DOHH2 (cell line): ENCODE results near the gene JMJD8.

ENCODE experiments used
- H3F3A ChIP-seq: fragments of 200-600 bp; sonication (generic), shearing (Covaris generic); 2 replicates; pipeline ENCODE4 v1.6.0; 2016; ENCODE audit warnings: antibody characterized with exemption, mild to moderate bottlenecking; ENCODE audit not compliant: control insufficient read depth, insufficient read depth
- H3K27ac ChIP-seq: fragments of 200-600 bp; sonication (generic); 2 replicates; pipeline ENCODE4 v1.5.1; 2014; ENCODE audit warnings: low read depth, mild to moderate bottlenecking, low read length, moderate library complexity
- H3K27me3 ChIP-seq: fragments of 200-600 bp; sonication (generic); 2 replicates; pipeline ENCODE4 v1.6.1; 2014; ENCODE audit warnings: mild to moderate bottlenecking, low read length, mixed read lengths; ENCODE audit not compliant: control insufficient read depth
- H3K36me3 ChIP-seq: fragments of 200-600 bp; sonication (generic); 2 replicates; pipeline ENCODE4 v1.6.1; 2014; ENCODE audit warnings: mild to moderate bottlenecking, low read length, moderate library complexity, mixed read lengths; ENCODE audit not compliant: control insufficient read depth
- H3K4me1 ChIP-seq: fragments of 200-600 bp; sonication (generic); 2 replicates; pipeline ENCODE4 v1.6.1; 2014; ENCODE audit warnings: mild to moderate bottlenecking, low read length, mixed read lengths; ENCODE audit not compliant: control insufficient read depth
- H3K4me2 ChIP-seq: fragments of 200-600 bp; sonication (generic); 2 replicates; pipeline ENCODE4 v1.6.0; 2014; ENCODE audit warnings: mild to moderate bottlenecking, low read length, moderate library complexity
- H3K4me3 ChIP-seq: fragments of 200-600 bp; sonication (generic); 2 replicates; pipeline ENCODE4 v1.5.1; 2014; ENCODE audit warnings: mild to moderate bottlenecking, low read length, mixed read lengths
- H3K79me2 ChIP-seq: fragments of 200-600 bp; sonication (generic); 2 replicates; pipeline ENCODE4 v1.6.1; 2014; ENCODE audit warnings: mild to moderate bottlenecking, low read length, mixed read lengths; ENCODE audit not compliant: control insufficient read depth
- H3K9me2 ChIP-seq: fragments of 200-600 bp; sonication (generic); replicated peaks from 2 replicates; pipeline ENCODE4 v1.6.1; 2014; ENCODE audit warnings: mild to moderate bottlenecking, low read length, mixed read lengths; ENCODE audit not compliant: control insufficient read depth
- H3K9me3 ChIP-seq: fragments of 200-600 bp; sonication (generic); 2 replicates; pipeline ENCODE4 v1.6.1; 2014; ENCODE audit warnings: antibody characterized with exemption, low read length, mixed read lengths; ENCODE audit not compliant: control insufficient read depth, insufficient read depth
- H4K20me1 ChIP-seq: fragments of 200-600 bp; sonication (generic); 2 replicates; pipeline ENCODE4 v1.6.0; 2014; ENCODE audit warnings: low read depth, mild to moderate bottlenecking, antibody characterized with exemption, low read length, moderate library complexity; ENCODE audit not compliant: control insufficient read depth, insufficient read depth
- CTCF ChIP-seq: fragments of 200-600 bp; sonication (generic); IDR thresholded peaks from one replicate; pipeline ENCODE4 v1.5.1; 2014; ENCODE audit warnings: antibody characterized with exemption, mild to moderate bottlenecking, low read depth, low read length; ENCODE audit not compliant: poor library complexity, severe bottlenecking
- EZH2phosphoT487 ChIP-seq: fragments of 200-600 bp; sonication (generic); IDR thresholded peaks from 2 replicates; pipeline ENCODE4 v1.6.1; 2017; ENCODE audit warnings: borderline replicate concordance, mild to moderate bottlenecking, antibody characterized with exemption, low read length, moderate library complexity, mixed read lengths

The JMJD8 gene

GRCh38 chr16:654034-654433 is 30.1 kb downstream of the JMJD8 start:
- peaks cover 12% of the 10 kb centered on the region for H3K4me1 ChIP-seq
- no peaks in the 10 kb centered on the region for H3K9me3 ChIP-seq
- TF ChIP-seq EZH2phosphoT487 = no peak
- no peak for TF ChIP-seq CTCF
- peaks cover 19% of the 10 kb centered on the region for H3K79me2 ChIP-seq
- peaks cover 65% of the 10 kb centered on the region for H3K36me3 ChIP-seq
- no peak overlapping the region for H3K27ac ChIP-seq
- no peak overlapping the region for H3K4me3 ChIP-seq
- H3F3A ChIP-seq = no peaks in the 10 kb centered on the region
- H3K27me3 ChIP-seq = no peaks in the 10 kb centered on the region
- no peaks in the 10 kb centered on the region for H3K9me2 ChIP-seq
- no peaks in the 10 kb centered on the region for H4K20me1 ChIP-seq
- no peak overlapping the region for H3K4me2 ChIP-seq

GRCh38 chr16:652454-653305 is 31.5 kb downstream of the JMJD8 start:
- peaks cover 24% of the 10 kb centered on the region for H3K4me1 ChIP-seq
- peaks cover 31% of the 10 kb centered on the region for H3K79me2 ChIP-seq
- H3K36me3 ChIP-seq = peaks cover 61% of the 10 kb centered on the region
- no peak overlapping the region for H3K27ac ChIP-seq
- no peak overlapping the region for H3K4me2 ChIP-seq
- no peaks in the 10 kb centered on the region for H3K9me2 ChIP-seq
- TF ChIP-seq EZH2phosphoT487 (no peak), CTCF (no peak)
- H3K9me3 ChIP-seq = no peaks in the 10 kb centered on the region
- H4K20me1 ChIP-seq = no peaks in the 10 kb centered on the region
- H3F3A ChIP-seq = peaks cover 5% of the 10 kb centered on the region
- H3K27me3 ChIP-seq = no peaks in the 10 kb centered on the region
- H3K4me3 ChIP-seq = no peak overlapping the region

GRCh38 chr16:651844-652243 is 32.3 kb downstream of the JMJD8 start:
- no peak for TF ChIP-seq EZH2phosphoT487
- TF ChIP-seq CTCF = no peak
- Histone ChIP-seq H3K4me1 (peaks cover 33% of the 10 kb centered on the region), H3K4me3 (no peak overlapping the region), H3K4me2 (no peak overlapping the region), H3K79me2 (peaks cover 39% of the 10 kb centered on the region), H3K36me3 (peaks cover 63% of the 10 kb centered on the region), H3K9me3 (no peaks in the 10 kb centered on the region), H3K27ac (no peak overlapping the region), H3K9me2 (no peaks in the 10 kb centered on the region), H4K20me1 (no peaks in the 10 kb centered on the region), H3K27me3 (no peaks in the 10 kb centered on the region), H3F3A (peaks cover 5% of the 10 kb centered on the region)
